K562 (cell line): ENCODE results near the gene HIVEP3. TPM values are rescaled to one million over a fixed set of nuclear protein-coding genes. Genes with fewer than 3 reads are reported as not detected.

Source experiments
- ELF2 ChIP-seq: fragments of 250-450 bp; sonication (Bioruptor Pico); IDR thresholded peaks from 2 replicates; pipeline ENCODE4 v1.5.0; 2021; ENCODE audit warnings: mild to moderate bottlenecking
- FOXM1 ChIP-seq, 2 experiments: fragments of 450-650 bp in 1 of 2; sonication (generic) in 1 of 2; formaldehyde crosslinking in 1 of 2; IDR thresholded peaks; 2 replicates each; pipeline versions ENCODE4 v1.6.1 to v1.9.0; 2017 to 2022; ENCODE audit warnings: low read depth in 2 of 2, mild to moderate bottlenecking in 2 of 2, missing genetic modification reagents in 1 of 2, moderate library complexity in 1 of 2
- HDAC2 ChIP-seq: fragments of 450-650 bp; IDR thresholded peaks from 2 replicates; pipeline ENCODE4 v1.6.1; 2016; ENCODE audit warnings: mild to moderate bottlenecking
- NEUROD1 ChIP-seq: fragments of 150-350 bp; IDR thresholded peaks from 2 replicates; pipeline ENCODE4 v1.6.1; 2014; ENCODE audit warnings: borderline replicate concordance, low read length, low read depth; ENCODE audit not compliant: partially characterized antibody
- POLR2G ChIP-seq: fragments of 200-400 bp; formaldehyde crosslinking; IDR thresholded peaks from 2 replicates; pipeline ENCODE4 v1.6.1; 2017; ENCODE audit warnings: low read depth, mild to moderate bottlenecking, antibody characterized with exemption, low read length, moderate library complexity
- SRSF9 ChIP-seq: fragments of 200-400 bp; formaldehyde crosslinking; IDR thresholded peaks from 2 replicates; pipeline ENCODE4 v1.6.1; 2017; ENCODE audit warnings: low read depth, low read length, borderline replicate concordance
- ZFPM2 ChIP-seq: fragments of 250-450 bp; sonication (Bioruptor Pico); IDR thresholded peaks from 2 replicates; pipeline ENCODE4 v1.5.1; 2022; ENCODE audit warnings: mild to moderate bottlenecking
- ZSCAN32 ChIP-seq: fragments of 450-650 bp; formaldehyde crosslinking; IDR thresholded peaks from 2 replicates; pipeline ENCODE4 v1.4.0; 2020; ENCODE audit warnings: mild to moderate bottlenecking, moderate library complexity
- polyA plus RNA-seq, 8 experiments: library from polyadenylated mRNA; depleted of rRNA in 4 of 8; stranded (reverse) in 5 of 8; unstranded in 3 of 8; fragments of >200 nt; fragmentation: Nextera tagmentation in 2 of 8; fragmentation: Illumina TruSeq in 1 of 8; extraction: Ambion mirVana in 2 of 8; extraction: Trizol in 1 of 8; gene quantifications; 2 replicates each; pipeline versions ENCODE4 v1.2.1 to v1.2.3, GENCODE V29; 2011 to 2014; ENCODE audit warnings: inconsistent platforms in 1 of 8, missing spikeins in 1 of 8
- total RNA-seq, 7 experiments: library from RNA; depleted of rRNA in 6 of 7; stranded (reverse); fragments of >200 nt in 6 of 7; fragmentation: Illumina TruSeq in 2 of 7; extraction: Trizol in 2 of 7; gene quantifications; 2 replicates each; pipeline versions ENCODE4 v1.2.1 to v1.2.3, GENCODE V29; 2011 to 2021; ENCODE audit warnings: low replicate concordance in 1 of 7
- TF ChIP-seq, protein P1 (sequence below): fragments of 450-650 bp; IDR thresholded peaks from 2 replicates; pipeline ENCODE4 v1.6.1; 2016; ENCODE audit warnings: mild to moderate bottlenecking, moderate library complexity
- TF ChIP-seq, protein P2 (sequence below): sonication (generic); formaldehyde crosslinking; IDR thresholded peaks from 2 replicates; pipeline ENCODE4 v1.8.0; 2023; ENCODE audit warnings: mild to moderate bottlenecking, missing genetic modification reagents

HIVEP3 gene
- total and polyA plus RNA-seq, 9 of the 15 experiments (the other 6 are each of a cell fraction or from before 2014, with no cell fraction given): 0.09 to 0.58 (median 0.34) TPM; not detected in 1

DNA sequence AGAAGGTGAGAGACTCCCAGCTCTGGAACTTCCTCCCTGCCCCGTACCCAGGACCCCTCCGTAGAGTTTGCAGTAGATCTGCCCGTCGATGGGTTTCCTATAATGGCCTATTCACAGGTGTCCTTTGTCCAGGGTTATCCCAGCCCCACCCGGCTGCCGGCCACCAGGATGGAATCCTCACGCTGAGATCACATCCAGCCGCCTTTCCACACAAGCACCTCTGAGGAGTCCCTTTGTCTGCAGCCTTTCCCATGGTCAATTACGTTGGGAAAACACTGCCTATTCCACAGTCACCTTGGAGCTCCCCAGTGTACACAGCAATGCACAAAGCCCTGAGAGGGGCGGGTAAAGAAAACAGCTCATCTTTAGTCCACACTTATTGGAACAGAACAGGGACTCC is 244.2 kb downstream of the HIVEP3 start (continued):
- TF ChIP-seq, protein P1, sequence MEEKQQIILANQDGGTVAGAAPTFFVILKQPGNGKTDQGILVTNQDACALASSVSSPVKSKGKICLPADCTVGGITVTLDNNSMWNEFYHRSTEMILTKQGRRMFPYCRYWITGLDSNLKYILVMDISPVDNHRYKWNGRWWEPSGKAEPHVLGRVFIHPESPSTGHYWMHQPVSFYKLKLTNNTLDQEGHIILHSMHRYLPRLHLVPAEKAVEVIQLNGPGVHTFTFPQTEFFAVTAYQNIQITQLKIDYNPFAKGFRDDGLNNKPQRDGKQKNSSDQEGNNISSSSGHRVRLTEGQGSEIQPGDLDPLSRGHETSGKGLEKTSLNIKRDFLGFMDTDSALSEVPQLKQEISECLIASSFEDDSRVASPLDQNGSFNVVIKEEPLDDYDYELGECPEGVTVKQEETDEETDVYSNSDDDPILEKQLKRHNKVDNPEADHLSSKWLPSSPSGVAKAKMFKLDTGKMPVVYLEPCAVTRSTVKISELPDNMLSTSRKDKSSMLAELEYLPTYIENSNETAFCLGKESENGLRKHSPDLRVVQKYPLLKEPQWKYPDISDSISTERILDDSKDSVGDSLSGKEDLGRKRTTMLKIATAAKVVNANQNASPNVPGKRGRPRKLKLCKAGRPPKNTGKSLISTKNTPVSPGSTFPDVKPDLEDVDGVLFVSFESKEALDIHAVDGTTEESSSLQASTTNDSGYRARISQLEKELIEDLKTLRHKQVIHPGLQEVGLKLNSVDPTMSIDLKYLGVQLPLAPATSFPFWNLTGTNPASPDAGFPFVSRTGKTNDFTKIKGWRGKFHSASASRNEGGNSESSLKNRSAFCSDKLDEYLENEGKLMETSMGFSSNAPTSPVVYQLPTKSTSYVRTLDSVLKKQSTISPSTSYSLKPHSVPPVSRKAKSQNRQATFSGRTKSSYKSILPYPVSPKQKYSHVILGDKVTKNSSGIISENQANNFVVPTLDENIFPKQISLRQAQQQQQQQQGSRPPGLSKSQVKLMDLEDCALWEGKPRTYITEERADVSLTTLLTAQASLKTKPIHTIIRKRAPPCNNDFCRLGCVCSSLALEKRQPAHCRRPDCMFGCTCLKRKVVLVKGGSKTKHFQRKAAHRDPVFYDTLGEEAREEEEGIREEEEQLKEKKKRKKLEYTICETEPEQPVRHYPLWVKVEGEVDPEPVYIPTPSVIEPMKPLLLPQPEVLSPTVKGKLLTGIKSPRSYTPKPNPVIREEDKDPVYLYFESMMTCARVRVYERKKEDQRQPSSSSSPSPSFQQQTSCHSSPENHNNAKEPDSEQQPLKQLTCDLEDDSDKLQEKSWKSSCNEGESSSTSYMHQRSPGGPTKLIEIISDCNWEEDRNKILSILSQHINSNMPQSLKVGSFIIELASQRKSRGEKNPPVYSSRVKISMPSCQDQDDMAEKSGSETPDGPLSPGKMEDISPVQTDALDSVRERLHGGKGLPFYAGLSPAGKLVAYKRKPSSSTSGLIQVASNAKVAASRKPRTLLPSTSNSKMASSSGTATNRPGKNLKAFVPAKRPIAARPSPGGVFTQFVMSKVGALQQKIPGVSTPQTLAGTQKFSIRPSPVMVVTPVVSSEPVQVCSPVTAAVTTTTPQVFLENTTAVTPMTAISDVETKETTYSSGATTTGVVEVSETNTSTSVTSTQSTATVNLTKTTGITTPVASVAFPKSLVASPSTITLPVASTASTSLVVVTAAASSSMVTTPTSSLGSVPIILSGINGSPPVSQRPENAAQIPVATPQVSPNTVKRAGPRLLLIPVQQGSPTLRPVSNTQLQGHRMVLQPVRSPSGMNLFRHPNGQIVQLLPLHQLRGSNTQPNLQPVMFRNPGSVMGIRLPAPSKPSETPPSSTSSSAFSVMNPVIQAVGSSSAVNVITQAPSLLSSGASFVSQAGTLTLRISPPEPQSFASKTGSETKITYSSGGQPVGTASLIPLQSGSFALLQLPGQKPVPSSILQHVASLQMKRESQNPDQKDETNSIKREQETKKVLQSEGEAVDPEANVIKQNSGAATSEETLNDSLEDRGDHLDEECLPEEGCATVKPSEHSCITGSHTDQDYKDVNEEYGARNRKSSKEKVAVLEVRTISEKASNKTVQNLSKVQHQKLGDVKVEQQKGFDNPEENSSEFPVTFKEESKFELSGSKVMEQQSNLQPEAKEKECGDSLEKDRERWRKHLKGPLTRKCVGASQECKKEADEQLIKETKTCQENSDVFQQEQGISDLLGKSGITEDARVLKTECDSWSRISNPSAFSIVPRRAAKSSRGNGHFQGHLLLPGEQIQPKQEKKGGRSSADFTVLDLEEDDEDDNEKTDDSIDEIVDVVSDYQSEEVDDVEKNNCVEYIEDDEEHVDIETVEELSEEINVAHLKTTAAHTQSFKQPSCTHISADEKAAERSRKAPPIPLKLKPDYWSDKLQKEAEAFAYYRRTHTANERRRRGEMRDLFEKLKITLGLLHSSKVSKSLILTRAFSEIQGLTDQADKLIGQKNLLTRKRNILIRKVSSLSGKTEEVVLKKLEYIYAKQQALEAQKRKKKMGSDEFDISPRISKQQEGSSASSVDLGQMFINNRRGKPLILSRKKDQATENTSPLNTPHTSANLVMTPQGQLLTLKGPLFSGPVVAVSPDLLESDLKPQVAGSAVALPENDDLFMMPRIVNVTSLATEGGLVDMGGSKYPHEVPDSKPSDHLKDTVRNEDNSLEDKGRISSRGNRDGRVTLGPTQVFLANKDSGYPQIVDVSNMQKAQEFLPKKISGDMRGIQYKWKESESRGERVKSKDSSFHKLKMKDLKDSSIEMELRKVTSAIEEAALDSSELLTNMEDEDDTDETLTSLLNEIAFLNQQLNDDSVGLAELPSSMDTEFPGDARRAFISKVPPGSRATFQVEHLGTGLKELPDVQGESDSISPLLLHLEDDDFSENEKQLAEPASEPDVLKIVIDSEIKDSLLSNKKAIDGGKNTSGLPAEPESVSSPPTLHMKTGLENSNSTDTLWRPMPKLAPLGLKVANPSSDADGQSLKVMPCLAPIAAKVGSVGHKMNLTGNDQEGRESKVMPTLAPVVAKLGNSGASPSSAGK: no peak
- TF ChIP-seq SRSF9: no peak
- no peak for TF ChIP-seq ELF2 (CRISPR knock-in tag)
- no peak for TF ChIP-seq FOXM1 (IDR thresholded peaks at IDR 0.05; ENCODE audit: low read depth)
- TF ChIP-seq FOXM1 (CRISPR knock-in tag; IDR thresholded peaks at IDR 0.05; ENCODE audit: low read depth): no peak
- TF ChIP-seq ZFPM2 (CRISPR knock-in tag): no peak
- no peak for TF ChIP-seq POLR2G
- TF ChIP-seq ZSCAN32 (CRISPR knock-in tag): no peak
- no peak for TF ChIP-seq HDAC2
- TF ChIP-seq, protein P2, sequence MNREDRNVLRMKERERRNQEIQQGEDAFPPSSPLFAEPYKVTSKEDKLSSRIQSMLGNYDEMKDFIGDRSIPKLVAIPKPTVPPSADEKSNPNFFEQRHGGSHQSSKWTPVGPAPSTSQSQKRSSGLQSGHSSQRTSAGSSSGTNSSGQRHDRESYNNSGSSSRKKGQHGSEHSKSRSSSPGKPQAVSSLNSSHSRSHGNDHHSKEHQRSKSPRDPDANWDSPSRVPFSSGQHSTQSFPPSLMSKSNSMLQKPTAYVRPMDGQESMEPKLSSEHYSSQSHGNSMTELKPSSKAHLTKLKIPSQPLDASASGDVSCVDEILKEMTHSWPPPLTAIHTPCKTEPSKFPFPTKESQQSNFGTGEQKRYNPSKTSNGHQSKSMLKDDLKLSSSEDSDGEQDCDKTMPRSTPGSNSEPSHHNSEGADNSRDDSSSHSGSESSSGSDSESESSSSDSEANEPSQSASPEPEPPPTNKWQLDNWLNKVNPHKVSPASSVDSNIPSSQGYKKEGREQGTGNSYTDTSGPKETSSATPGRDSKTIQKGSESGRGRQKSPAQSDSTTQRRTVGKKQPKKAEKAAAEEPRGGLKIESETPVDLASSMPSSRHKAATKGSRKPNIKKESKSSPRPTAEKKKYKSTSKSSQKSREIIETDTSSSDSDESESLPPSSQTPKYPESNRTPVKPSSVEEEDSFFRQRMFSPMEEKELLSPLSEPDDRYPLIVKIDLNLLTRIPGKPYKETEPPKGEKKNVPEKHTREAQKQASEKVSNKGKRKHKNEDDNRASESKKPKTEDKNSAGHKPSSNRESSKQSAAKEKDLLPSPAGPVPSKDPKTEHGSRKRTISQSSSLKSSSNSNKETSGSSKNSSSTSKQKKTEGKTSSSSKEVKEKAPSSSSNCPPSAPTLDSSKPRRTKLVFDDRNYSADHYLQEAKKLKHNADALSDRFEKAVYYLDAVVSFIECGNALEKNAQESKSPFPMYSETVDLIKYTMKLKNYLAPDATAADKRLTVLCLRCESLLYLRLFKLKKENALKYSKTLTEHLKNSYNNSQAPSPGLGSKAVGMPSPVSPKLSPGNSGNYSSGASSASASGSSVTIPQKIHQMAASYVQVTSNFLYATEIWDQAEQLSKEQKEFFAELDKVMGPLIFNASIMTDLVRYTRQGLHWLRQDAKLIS: no peak
- TF ChIP-seq NEUROD1: no peak
